ENCODE measurements around the gene FAM174A. TPM values are rescaled to one million over a fixed set of nuclear protein-coding genes. Genes with fewer than 3 reads are reported as not detected.

Gene FAM174A
- total RNA-seq, 1 experiment from 2014 or later, result 66.2 TPM

GRCh38 chr5:100516285-100516684, 18.9 kb upstream of the FAM174A start:
- CTCF ChIA-PET, result no interaction called here
- Histone ChIP-seq H3K9me2 (replicated peaks; ENCODE audit: low read length) (no peaks in the 10 kb centered on the region), H3F3A (ENCODE audit: low read length, unreplicated experiment) (no peaks in the 10 kb centered on the region), H3K79me2 (ENCODE audit: low read length) (no peaks in the 10 kb centered on the region), H2AFZ (ENCODE audit: low read length) (no peak overlapping the region), H3K9me3 (ENCODE audit: low read length) (0 out of 2 replicates have a peak, but pooled peaks cover 7% of the 10 kb centered on the region), H3K4me2 (ENCODE audit: low read length) (no peak overlapping the region), H3K27ac (ENCODE audit: low read length) (no peak overlapping the region), H3K9ac (ENCODE audit: low read length) (no peak overlapping the region), H3K4me3 (ENCODE audit: low read length) (no peak overlapping the region), H3K36me3 (ENCODE audit: low read depth, low read length) (no peaks in the 10 kb centered on the region), H3K4me1 (ENCODE audit: insufficient read depth, low read length) (no peaks in the 10 kb centered on the region), H4K20me1 (ENCODE audit: low read length) (no peaks in the 10 kb centered on the region), H3K27me3 (ENCODE audit: low read length) (no peaks in the 10 kb centered on the region)
- intact Hi-C loops (cut with micrococcal nuclease), result no loop called here
- DNase-seq, result no peak
- POLR2A ChIA-PET (ENCODE audit: unreplicated experiment), result no interaction called here
- BruUV-seq (replicated peaks), result no TSS peak
- TF ChIP-seq EZH2phosphoT487 (IDR thresholded peaks at IDR 0.05; ENCODE audit: borderline replicate concordance, low read length) (no peak), CTCF (conservative IDR thresholded peaks at IDR 0.05; ENCODE audit: low read depth, low read length) (no peak), EZH2 (IDR thresholded peaks at IDR 0.05; ENCODE audit: low read length, unreplicated experiment) (no peak)
- ATAC-seq, result no peak

- Histone ChIP-seq H3K4me1 (ENCODE audit: insufficient read depth, low read length) (no peaks in the 10 kb centered on the region), H3K9me3 (ENCODE audit: low read length) (0 out of 2 replicates have a peak, but pooled peaks cover 7% of the 10 kb centered on the region), H3K9ac (ENCODE audit: low read length) (no peak overlapping the region), H3K36me3 (ENCODE audit: low read depth, low read length) (no peaks in the 10 kb centered on the region), H3K27me3 (ENCODE audit: low read length) (no peaks in the 10 kb centered on the region), H4K20me1 (ENCODE audit: low read length) (no peaks in the 10 kb centered on the region), H3K27ac (ENCODE audit: low read length) (no peak overlapping the region), H3K4me3 (ENCODE audit: low read length) (no peak overlapping the region), H3K4me2 (ENCODE audit: low read length) (no peak overlapping the region), H3F3A (ENCODE audit: low read length, unreplicated experiment) (no peaks in the 10 kb centered on the region), H2AFZ (ENCODE audit: low read length) (no peak overlapping the region), H3K9me2 (replicated peaks; ENCODE audit: low read length) (no peaks in the 10 kb centered on the region), H3K79me2 (ENCODE audit: low read length) (no peaks in the 10 kb centered on the region)
- no peak for TF ChIP-seq EZH2 (IDR thresholded peaks at IDR 0.05; ENCODE audit: low read length, unreplicated experiment)
- no peak for TF ChIP-seq EZH2phosphoT487 (IDR thresholded peaks at IDR 0.05; ENCODE audit: borderline replicate concordance, low read length)
- no peak for TF ChIP-seq CTCF (conservative IDR thresholded peaks at IDR 0.05; ENCODE audit: low read depth, low read length)
- ChIA-PET POLR2A (ENCODE audit: unreplicated experiment) (no interaction called here), CTCF (no interaction called here)
- no TSS peak for BruUV-seq (replicated peaks)
- ATAC-seq, result no peak
- intact Hi-C loops (cut with micrococcal nuclease), result no loop called here
- DNase-seq, result peak; percentile 45
Measured at GRCh38 chr5:100517301-100517974, 17.7 kb upstream of the FAM174A start.

- Histone ChIP-seq H4K20me1 (ENCODE audit: low read length) (no peaks in the 10 kb centered on the region), H3K36me3 (ENCODE audit: low read depth, low read length) (no peaks in the 10 kb centered on the region), H3K4me3 (ENCODE audit: low read length) (no peak overlapping the region), H3K79me2 (ENCODE audit: low read length) (no peaks in the 10 kb centered on the region), H3K27me3 (ENCODE audit: low read length) (no peaks in the 10 kb centered on the region), H3K4me2 (ENCODE audit: low read length) (no peak overlapping the region), H3K27ac (ENCODE audit: low read length) (no peak overlapping the region), H3K9me2 (replicated peaks; ENCODE audit: low read length) (no peaks in the 10 kb centered on the region), H3F3A (ENCODE audit: low read length, unreplicated experiment) (no peaks in the 10 kb centered on the region), H3K9me3 (ENCODE audit: low read length) (0 out of 2 replicates have a peak, but pooled peaks cover 7% of the 10 kb centered on the region), H2AFZ (ENCODE audit: low read length) (no peak overlapping the region), H3K4me1 (ENCODE audit: insufficient read depth, low read length) (no peaks in the 10 kb centered on the region), H3K9ac (ENCODE audit: low read length) (no peak overlapping the region)
- CTCF ChIA-PET, result no interaction called here
- DNase-seq, result no peak
- BruUV-seq (replicated peaks), result no TSS peak
- TF ChIP-seq CTCF (conservative IDR thresholded peaks at IDR 0.05; ENCODE audit: low read depth, low read length) (peak; percentile 24; the same call in 1 of the 2 replicates), EZH2phosphoT487 (IDR thresholded peaks at IDR 0.05; ENCODE audit: borderline replicate concordance, low read length) (no peak), EZH2 (IDR thresholded peaks at IDR 0.05; ENCODE audit: low read length, unreplicated experiment) (no peak)
- intact Hi-C loops (cut with micrococcal nuclease), result no loop called here
- ATAC-seq, result 0 out of 2 replicates have a peak, but pooled peaks have one; percentile 20
- POLR2A ChIA-PET (ENCODE audit: unreplicated experiment), result no interaction called here
Measured at GRCh38 chr5:100518377-100518776, 16.8 kb upstream of the FAM174A start.
